ENCODE results near the gene C10orf120. TPM values are rescaled to one million over a fixed set of nuclear protein-coding genes. Genes with fewer than 3 reads are reported as not detected.

Gene C10orf120
- total RNA-seq, 2 donors from 2014 or later, result not detected

GRCh38 chr10:122716025-122716424 lies 16.4 kb upstream of the C10orf120 start:
- Mint-ChIP-seq H3K27ac (no peak overlapping the region), H3K27me3 (peaks cover 16 to 39% of the 10 kb centered on the region in 2 donors), H3K36me3 (no peaks in the 10 kb centered on the region), H3K9me3 (no peaks in the 10 kb centered on the region), H3K4me1 (ENCODE audit: low read depth in 2 of 2) (no peaks in the 10 kb centered on the region), H3K4me3 (no peak overlapping the region)
- no peak for DNase-seq (ENCODE audit: low spot score)
- ATAC-seq, result no peak

- Mint-ChIP-seq H3K4me1 (ENCODE audit: low read depth in 2 of 2) (no peaks in the 10 kb centered on the region), H3K27ac (no peak overlapping the region), H3K4me3 (no peak overlapping the region), H3K9me3 (no peaks in the 10 kb centered on the region), H3K27me3 (peaks cover 14 to 35% of the 10 kb centered on the region in 2 donors), H3K36me3 (no peaks in the 10 kb centered on the region)
- no peak for DNase-seq (ENCODE audit: low spot score)
- ATAC-seq, result no peak
Observed at GRCh38 chr10:122715576-122715975, 15.9 kb upstream of the C10orf120 start.

GRCh38 chr10:122713091-122713885 lies 13.6 kb upstream of the C10orf120 start:
- H3K4me1 Mint-ChIP-seq (ENCODE audit: low read depth in 2 of 2), result no peaks in the 10 kb centered on the region
- DNase-seq (ENCODE audit: low spot score) (no peak), ATAC-seq (no peak)
- no peak overlapping the region for H3K27ac Mint-ChIP-seq
- H3K27me3 Mint-ChIP-seq, result peaks cover 14 to 26% of the 10 kb centered on the region in 2 donors
- H3K9me3 Mint-ChIP-seq, result no peaks in the 10 kb centered on the region
- H3K36me3 Mint-ChIP-seq, result no peaks in the 10 kb centered on the region
- H3K4me3 Mint-ChIP-seq, result no peak overlapping the region

GRCh38 chr10:122710576-122710975 lies 10.9 kb upstream of the C10orf120 start:
- Mint-ChIP-seq H3K36me3 (no peaks in the 10 kb centered on the region), H3K27ac (no peak overlapping the region), H3K4me3 (no peak overlapping the region), H3K27me3 (peaks cover 14 to 16% of the 10 kb centered on the region in 2 donors), H3K9me3 (no peaks in the 10 kb centered on the region), H3K4me1 (ENCODE audit: low read depth in 2 of 2) (peaks cover 0 to 5% of the 10 kb centered on the region in 2 donors)
- no peak for DNase-seq (ENCODE audit: low spot score)
- ATAC-seq, result no peak

GRCh38 chr10:122709971-122710370 lies 10.3 kb upstream of the C10orf120 start:
- Mint-ChIP-seq H3K27me3 (peaks cover 14 to 16% of the 10 kb centered on the region in 2 donors), H3K36me3 (no peaks in the 10 kb centered on the region)

GRCh38 chr10:122707535-122707934 lies 7.9 kb upstream of the C10orf120 start:
- no peak for DNase-seq (ENCODE audit: low spot score)
- Mint-ChIP-seq H3K27me3 (peaks cover 17 to 27% of the 10 kb centered on the region in 2 donors), H3K27ac (no peak overlapping the region), H3K9me3 (no peaks in the 10 kb centered on the region), H3K36me3 (no peaks in the 10 kb centered on the region), H3K4me1 (ENCODE audit: low read depth in 2 of 2) (peaks cover 0 to 5% of the 10 kb centered on the region in 2 donors), H3K4me3 (no peak overlapping the region)
- ATAC-seq, result no peak

More at GRCh38 chr10:122709971-122710370, 10.3 kb upstream of the C10orf120 start:
- H3K4me3 Mint-ChIP-seq, result no peak overlapping the region
- ATAC-seq (no peak), DNase-seq (ENCODE audit: low spot score) (no peak)
- no peak overlapping the region for H3K27ac Mint-ChIP-seq
- peaks cover 0 to 5% of the 10 kb centered on the region in 2 donors for H3K4me1 Mint-ChIP-seq (ENCODE audit: low read depth in 2 of 2)
- no peaks in the 10 kb centered on the region for H3K9me3 Mint-ChIP-seq

GRCh38 chr10:122706947-122707346 lies 7.3 kb upstream of the C10orf120 start:
- Mint-ChIP-seq H3K27ac (no peak overlapping the region), H3K9me3 (no peaks in the 10 kb centered on the region), H3K27me3 (peaks cover 17 to 30% of the 10 kb centered on the region in 2 donors), H3K4me1 (ENCODE audit: low read depth in 2 of 2) (peaks cover 0 to 5% of the 10 kb centered on the region in 2 donors), H3K36me3 (no peaks in the 10 kb centered on the region), H3K4me3 (no peak overlapping the region)
- no peak for ATAC-seq
- DNase-seq (ENCODE audit: low spot score), result no peak

- Mint-ChIP-seq H3K4me3 (no peak overlapping the region), H3K4me1 (ENCODE audit: low read depth in 2 of 2) (peaks cover 0 to 5% of the 10 kb centered on the region in 2 donors), H3K36me3 (no peaks in the 10 kb centered on the region), H3K9me3 (no peaks in the 10 kb centered on the region), H3K27me3 (peaks cover 17 to 33% of the 10 kb centered on the region in 2 donors), H3K27ac (no peak overlapping the region)
- ATAC-seq (no peak), DNase-seq (ENCODE audit: low spot score) (no peak)
Observed at GRCh38 chr10:122706467-122706866, 6.8 kb upstream of the C10orf120 start.

GRCh38 chr10:122703483-122704448 lies 4.1 kb upstream of the C10orf120 start:
- peak; percentile 60 to 69 for ATAC-seq
- DNase-seq (ENCODE audit: low spot score), result peak; percentile 61
- no peak overlapping the region for H3K27ac Mint-ChIP-seq
- no peaks in the 10 kb centered on the region for H3K36me3 Mint-ChIP-seq
- H3K9me3 Mint-ChIP-seq, result no peaks in the 10 kb centered on the region
- peaks cover 0 to 5% of the 10 kb centered on the region in 2 donors for H3K4me1 Mint-ChIP-seq (ENCODE audit: low read depth in 2 of 2)
- no peak overlapping the region for H3K4me3 Mint-ChIP-seq
- peaks cover 12 to 36% of the 10 kb centered on the region in 2 donors for H3K27me3 Mint-ChIP-seq

- H3K27me3 Mint-ChIP-seq, result peaks cover 6 to 36% of the 10 kb centered on the region in 2 donors
- H3K27ac Mint-ChIP-seq, result no peak overlapping the region
- no peaks in the 10 kb centered on the region for H3K4me1 Mint-ChIP-seq (ENCODE audit: low read depth in 2 of 2)
- H3K36me3 Mint-ChIP-seq, result no peaks in the 10 kb centered on the region
- DNase-seq (ENCODE audit: low spot score) (no peak), ATAC-seq (no peak)
- no peaks in the 10 kb centered on the region for H3K9me3 Mint-ChIP-seq
- no peak overlapping the region for H3K4me3 Mint-ChIP-seq
Observed at GRCh38 chr10:122702275-122702674, 2.6 kb upstream of the C10orf120 start.

- Mint-ChIP-seq H3K4me3 (no peak overlapping the region), H3K36me3 (no peaks in the 10 kb centered on the region), H3K9me3 (no peaks in the 10 kb centered on the region), H3K4me1 (ENCODE audit: low read depth in 2 of 2) (no peaks in the 10 kb centered on the region), H3K27ac (no peak overlapping the region), H3K27me3 (peaks cover 6 to 36% of the 10 kb centered on the region in 2 donors)
- ATAC-seq (no peak), DNase-seq (ENCODE audit: low spot score) (no peak)
Observed at GRCh38 chr10:122701652-122702051, 2.0 kb upstream of the C10orf120 start.

- no peak for DNase-seq (ENCODE audit: low spot score)
- H3K4me3 Mint-ChIP-seq, result no peak overlapping the region
- no peaks in the 10 kb centered on the region for H3K36me3 Mint-ChIP-seq
- no peak overlapping the region for H3K27ac Mint-ChIP-seq
- ATAC-seq, result no peak
- H3K9me3 Mint-ChIP-seq, result no peaks in the 10 kb centered on the region
- H3K27me3 Mint-ChIP-seq, result peaks cover 10 to 26% of the 10 kb centered on the region in 2 donors
- no peaks in the 10 kb centered on the region for H3K4me1 Mint-ChIP-seq (ENCODE audit: low read depth in 2 of 2)
Observed at GRCh38 chr10:122696687-122697086, 3.0 kb downstream of the C10orf120 start.

- no peaks in the 10 kb centered on the region for H3K36me3 Mint-ChIP-seq
- no peak for DNase-seq (ENCODE audit: low spot score)
- H3K9me3 Mint-ChIP-seq, result no peaks in the 10 kb centered on the region
- peaks cover 16 to 37% of the 10 kb centered on the region in 2 donors for H3K27me3 Mint-ChIP-seq
- no peak for ATAC-seq
- H3K27ac Mint-ChIP-seq, result no peak overlapping the region
- no peak overlapping the region for H3K4me3 Mint-ChIP-seq
- H3K4me1 Mint-ChIP-seq (ENCODE audit: low read depth in 2 of 2), result no peaks in the 10 kb centered on the region
Observed at GRCh38 chr10:122692744-122693143, 6.9 kb downstream of the C10orf120 start.

Data from natural killer cell treated with Interleukin-12 subunit alpha and Interleukin-12 subunit beta and Interleukin-15 and Interleukin-18, amount 100 ng/mL, for 72 hours (primary cell).